DOHH2 (cell line): ENCODE measurements around the gene FBXO28.

Experiments used
- CTCF ChIP-seq: fragments of 200-600 bp; sonication (generic); IDR thresholded peaks from one replicate; pipeline ENCODE4 v1.5.1; 2014; ENCODE audit warnings: antibody characterized with exemption, mild to moderate bottlenecking, low read depth, low read length; ENCODE audit not compliant: poor library complexity, severe bottlenecking
- EZH2phosphoT487 ChIP-seq: fragments of 200-600 bp; sonication (generic); IDR thresholded peaks from 2 replicates; pipeline ENCODE4 v1.6.1; 2017; ENCODE audit warnings: borderline replicate concordance, mild to moderate bottlenecking, antibody characterized with exemption, low read length, moderate library complexity, mixed read lengths

GRCh38 chr1:224185208-224185607 lies 71.3 kb downstream of the FBXO28 start:
- TF ChIP-seq CTCF, result no peak
- TF ChIP-seq EZH2phosphoT487, result no peak
